Activated T-cell treated with anti-CD3 and anti-CD28 coated beads, Interleukin-2, amount 50 U/mL, for 72 hours (primary cell): ENCODE results near the gene LCORL. TPM values are rescaled to one million over a fixed set of nuclear protein-coding genes. Genes with fewer than 3 reads are reported as not detected.

Experiments
- ATAC-seq, 2 donors: fragments of 150-1000 bp; cut with Tn5 transposase; replicated peaks in 1 of 2; 2 replicates each; pipeline ENCODE4 v1.10.0; 2021; ENCODE audit warnings: moderate library complexity in 2 of 2, mild to moderate bottlenecking in 1 of 2
- DNase-seq, 2 donors: peaks; one replicate each; pipeline ENCODE4 v3.0.0; 2021 to 2022; ENCODE audit warnings: mixed read lengths in 1 of 2
- H3K27ac Mint-ChIP-seq: one replicate; pipeline ENCODE4 v1.8.0; 2022; ENCODE audit warnings: mild to moderate bottlenecking, moderate library complexity, mixed read lengths
- H3K27me3 Mint-ChIP-seq: one replicate; pipeline ENCODE4 v1.8.0; 2022; ENCODE audit warnings: low read depth, mixed read lengths
- H3K36me3 Mint-ChIP-seq, 2 donors: one replicate each; pipeline ENCODE4 v1.8.0; 2022; ENCODE audit warnings: mixed read lengths in 2 of 2, mild to moderate bottlenecking in 1 of 2; ENCODE audit not compliant: insufficient read depth in 2 of 2
- H3K4me1 Mint-ChIP-seq: one replicate; pipeline ENCODE4 v1.8.0; 2022; ENCODE audit warnings: low read depth, mixed read lengths
- H3K4me3 Mint-ChIP-seq, 2 donors: one replicate each; pipeline ENCODE4 v1.8.0; 2022; ENCODE audit warnings: mild to moderate bottlenecking in 2 of 2, mixed read lengths in 2 of 2, moderate library complexity in 2 of 2
- H3K9me3 Mint-ChIP-seq, 2 donors: one replicate each; pipeline ENCODE4 v1.8.0; 2022; ENCODE audit warnings: mixed read lengths in 2 of 2
- total RNA-seq, 2 donors: library from RNA; stranded (reverse); gene quantifications; one replicate each; pipeline ENCODE4 v1.2.3, GENCODE V29; 2022

Gene LCORL
- total RNA-seq, 2 donors from 2014 or later = 8.4 to 9.1 TPM

- Mint-ChIP-seq H3K9me3 (no peaks in the 10 kb centered on the region), H3K4me1 (peaks cover 59% of the 10 kb centered on the region), H3K4me3 (peak overlapping the region; percentile 84 to 98), H3K27me3 (no peaks in the 10 kb centered on the region), H3K27ac (peak overlapping the region; percentile 91), H3K36me3 (peaks cover 11 to 40% of the 10 kb centered on the region in 2 donors)
- ATAC-seq (no peak), DNase-seq (peak in 1 of 2 donors; percentile 7)
Measured at GRCh38 chr4:17809667-17810066, 211.9 kb downstream of the LCORL start.

- Mint-ChIP-seq H3K27ac (peak overlapping the region; percentile 54), H3K4me1 (peaks cover 45% of the 10 kb centered on the region), H3K27me3 (no peaks in the 10 kb centered on the region), H3K36me3 (peaks cover 12 to 39% of the 10 kb centered on the region in 2 donors), H3K4me3 (peak overlapping the region; percentile 84 to 98), H3K9me3 (no peaks in the 10 kb centered on the region)
- no peak for DNase-seq
- no peak for ATAC-seq
Measured at GRCh38 chr4:17807446-17807845, 214.1 kb downstream of the LCORL start.

- Mint-ChIP-seq H3K36me3 (peaks cover 9 to 36% of the 10 kb centered on the region in 2 donors), H3K27me3 (no peaks in the 10 kb centered on the region), H3K4me1 (peaks cover 43% of the 10 kb centered on the region), H3K9me3 (no peaks in the 10 kb centered on the region), H3K4me3 (peak overlapping the region in 1 of 2 donors; percentile 79), H3K27ac (peak overlapping the region; percentile 38)
- ATAC-seq (no peak), DNase-seq (no peak)
Measured at GRCh38 chr4:17805580-17806155, 215.9 kb downstream of the LCORL start.

- Mint-ChIP-seq H3K4me1 (peaks cover 11% of the 10 kb centered on the region), H3K36me3 (peaks cover 2 to 12% of the 10 kb centered on the region in 2 donors), H3K27ac (no peak overlapping the region), H3K9me3 (no peaks in the 10 kb centered on the region), H3K27me3 (no peaks in the 10 kb centered on the region), H3K4me3 (no peak overlapping the region)
- DNase-seq (no peak), ATAC-seq (no peak)
Measured at GRCh38 chr4:17797808-17798207, 223.7 kb downstream of the LCORL start.

GRCh38 chr4:17794730-17795129 lies 226.8 kb downstream of the LCORL start:
- Mint-ChIP-seq H3K4me3 (no peak overlapping the region), H3K27ac (no peak overlapping the region), H3K27me3 (no peaks in the 10 kb centered on the region), H3K36me3 (peaks cover 2 to 14% of the 10 kb centered on the region in 2 donors), H3K9me3 (no peaks in the 10 kb centered on the region), H3K4me1 (peaks cover 6% of the 10 kb centered on the region)
- ATAC-seq = no peak
- DNase-seq = no peak

Other genes with a start within 250 kb of the LCORL start
- not detected for gene FAM184B, start 240.1 kb downstream of the LCORL start, total RNA-seq
- gene DCAF16, start 211.0 kb downstream of the LCORL start, total RNA-seq = 10 to 100 TPM; 50.1 to 50.2 TPM
- 10 to 100 TPM; 79.1 to 87.5 TPM for gene NCAPG, start 210.8 kb downstream of the LCORL start, total RNA-seq